Effector memory CD4-positive, alpha-beta T cell (primary cell): ENCODE measurements around the gene SNRNP200.
A peak's percentile ranks its signal among the peaks of the same experiment; 100 is the strongest.

Experiments used
- DNase-seq, 3 donors: peaks; one replicate each; pipeline ENCODE4 v3.0.0-alpha.2; 2020
- H3K27ac ChIP-seq: 2 replicates; pipeline ENCODE4 v1.7.0; 2013; ENCODE audit warnings: mild to moderate bottlenecking, low read length, moderate library complexity; ENCODE audit not compliant: insufficient read depth, poor library complexity, severe bottlenecking
- H3K27me3 ChIP-seq: replicated peaks from 2 replicates; pipeline ENCODE4 v1.7.0; 2013; ENCODE audit warnings: mild to moderate bottlenecking, low read length; ENCODE audit not compliant: insufficient read depth, control insufficient read depth, poor library complexity, severe bottlenecking
- H3K36me3 ChIP-seq: 2 replicates; pipeline ENCODE4 v1.7.0; 2013; ENCODE audit warnings: mild to moderate bottlenecking, low read length, moderate library complexity; ENCODE audit not compliant: control insufficient read depth, insufficient read depth
- H3K4me1 ChIP-seq: 2 replicates; pipeline ENCODE4 v1.7.0; 2013; ENCODE audit warnings: low read length, mild to moderate bottlenecking; ENCODE audit not compliant: control insufficient read depth, insufficient read depth, poor library complexity, severe bottlenecking
- H3K4me3 ChIP-seq: 2 replicates; pipeline ENCODE4 v1.7.0; 2013; ENCODE audit warnings: low read length, low read depth, mild to moderate bottlenecking; ENCODE audit not compliant: insufficient read depth, poor library complexity, severe bottlenecking
- H3K9me3 ChIP-seq: 2 replicates; pipeline ENCODE4 v1.7.0; 2013; ENCODE audit warnings: mild to moderate bottlenecking, low read length, moderate library complexity; ENCODE audit not compliant: control insufficient read depth

Gene SNRNP200

DNA sequence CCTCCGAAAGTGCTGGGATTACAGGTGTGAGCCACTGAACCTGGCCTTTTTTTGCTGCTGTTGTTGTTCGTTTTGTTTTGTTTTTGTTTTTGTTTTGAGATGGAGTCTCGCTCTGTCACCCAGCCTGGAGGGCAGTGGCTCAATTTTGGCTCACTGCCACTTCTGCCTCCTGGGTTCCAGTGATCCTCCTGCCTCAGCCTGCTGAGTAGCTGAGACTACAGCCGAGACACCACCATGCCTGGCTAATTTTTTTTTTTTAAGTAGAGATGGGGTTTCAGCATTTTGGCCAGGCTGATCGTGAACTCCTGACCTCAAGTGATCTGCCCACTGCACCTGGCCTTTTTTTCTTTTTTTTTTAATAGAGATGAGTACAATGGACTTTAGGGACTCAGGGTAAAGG lies 61.5 kb downstream of the SNRNP200 start:
- Histone ChIP-seq H3K4me3 (no peak overlapping the region), H3K4me1 (peaks cover 21% of the 10 kb centered on the region), H3K27me3 (no peaks in the 10 kb centered on the region), H3K36me3 (no peaks in the 10 kb centered on the region), H3K27ac (no peak overlapping the region), H3K9me3 (no peaks in the 10 kb centered on the region)
- DNase-seq, result no peak

DNA sequence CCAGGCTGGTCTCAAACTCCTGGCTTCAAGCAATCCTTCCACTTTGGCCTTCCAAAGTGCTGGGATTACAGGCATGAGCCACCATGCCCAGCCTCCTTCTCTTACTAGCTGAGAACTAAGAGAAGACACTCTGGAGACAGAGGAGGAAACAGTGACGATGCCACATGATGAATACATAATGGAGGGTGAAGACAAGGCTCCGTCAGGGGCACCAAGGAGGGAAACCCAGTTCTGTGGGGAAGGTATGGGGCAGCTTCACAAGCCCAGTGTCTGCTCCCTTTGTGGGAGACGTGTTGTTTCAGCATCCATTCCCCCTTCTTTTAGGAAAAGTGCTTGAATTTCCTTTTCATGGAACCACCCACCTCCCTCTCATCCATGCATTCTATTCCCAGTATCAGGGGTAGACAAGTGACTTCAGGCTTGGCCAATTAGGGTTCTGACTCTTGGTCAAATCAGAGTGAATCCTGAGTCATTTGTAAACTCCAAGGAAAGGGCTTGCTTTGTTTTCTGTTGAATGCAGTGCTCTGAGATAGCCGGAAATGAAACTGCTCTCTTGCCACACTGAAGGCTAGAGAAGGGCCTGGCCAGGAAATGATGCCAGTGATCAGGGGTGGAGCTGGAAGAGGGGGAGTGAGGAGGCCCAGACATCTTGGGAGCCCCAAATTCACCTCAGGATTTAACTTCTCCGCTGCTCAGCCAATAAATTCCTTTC lies 63.3 kb downstream of the SNRNP200 start:
- H3K36me3 ChIP-seq, result no peaks in the 10 kb centered on the region
- H3K4me3 ChIP-seq, result peak overlapping the region; percentile 3
- peak; percentile 22 to 46 (median 30) for DNase-seq
- no peaks in the 10 kb centered on the region for H3K27me3 ChIP-seq
- H3K4me1 ChIP-seq, result peaks cover 21% of the 10 kb centered on the region
- H3K9me3 ChIP-seq, result no peaks in the 10 kb centered on the region
- H3K27ac ChIP-seq, result peak overlapping the region; percentile 58

DNA sequence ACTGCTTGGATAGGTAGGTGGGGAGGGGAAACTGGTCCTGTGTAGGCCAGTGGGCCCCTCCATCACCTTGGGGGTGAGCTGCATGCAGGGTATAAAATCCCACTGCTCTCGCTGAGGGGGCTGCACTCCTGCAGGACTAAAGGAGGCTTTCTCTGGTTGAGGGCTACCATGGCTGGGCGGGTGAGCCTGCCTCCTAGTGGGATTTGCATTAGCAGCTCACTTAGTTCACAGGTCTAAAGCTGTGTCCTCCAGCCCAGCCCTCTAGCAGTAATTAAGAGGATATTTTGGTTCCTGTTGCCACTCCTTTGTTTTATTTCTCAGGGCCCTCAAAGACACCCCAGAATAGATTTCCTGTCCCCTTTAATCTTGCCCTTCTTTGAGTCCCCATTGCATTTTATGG lies 64.1 kb downstream of the SNRNP200 start:
- DNase-seq, result no peak
- Histone ChIP-seq H3K4me1 (peaks cover 21% of the 10 kb centered on the region), H3K27me3 (no peaks in the 10 kb centered on the region), H3K27ac (peak overlapping the region; percentile 31), H3K4me3 (no peak overlapping the region), H3K36me3 (no peaks in the 10 kb centered on the region), H3K9me3 (no peaks in the 10 kb centered on the region)

DNA sequence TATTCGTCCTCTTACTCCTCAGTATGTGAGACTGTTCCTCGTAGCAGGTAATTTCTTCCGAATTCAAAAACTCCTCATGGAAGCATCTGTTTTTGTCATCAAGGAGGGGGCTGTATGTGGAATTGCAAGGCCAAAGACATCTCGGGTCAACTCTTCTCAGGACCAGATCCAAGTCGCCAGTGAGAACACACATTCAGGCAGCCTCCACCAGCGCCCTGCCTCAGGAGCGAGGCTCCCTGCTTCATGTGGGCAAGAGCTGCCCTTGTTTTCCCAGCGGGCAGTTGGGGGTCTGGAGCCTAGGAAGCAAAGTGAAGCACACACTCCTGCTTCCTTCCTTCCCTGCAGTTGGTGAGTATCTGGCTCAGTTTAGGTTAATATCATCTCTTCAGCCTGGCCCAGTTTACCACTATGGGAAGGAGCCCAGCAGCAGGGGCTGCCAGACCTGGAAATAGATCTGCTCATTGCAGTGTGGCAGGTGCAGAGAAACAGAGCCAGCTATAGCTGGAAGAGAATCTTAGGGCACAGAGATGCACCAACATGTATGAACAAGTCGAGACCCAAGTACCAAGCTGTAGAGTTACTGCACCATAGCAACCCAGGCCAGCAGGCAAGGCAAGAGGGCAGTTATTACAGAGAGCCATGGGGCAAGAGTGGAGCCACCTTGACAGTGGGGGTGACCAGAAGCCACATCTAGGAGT lies 64.9 kb downstream of the SNRNP200 start:
- no peak for DNase-seq
- Histone ChIP-seq H3K36me3 (no peaks in the 10 kb centered on the region), H3K27ac (no peak overlapping the region), H3K4me3 (no peak overlapping the region), H3K27me3 (no peaks in the 10 kb centered on the region), H3K9me3 (no peaks in the 10 kb centered on the region), H3K4me1 (peaks cover 21% of the 10 kb centered on the region)

DNA sequence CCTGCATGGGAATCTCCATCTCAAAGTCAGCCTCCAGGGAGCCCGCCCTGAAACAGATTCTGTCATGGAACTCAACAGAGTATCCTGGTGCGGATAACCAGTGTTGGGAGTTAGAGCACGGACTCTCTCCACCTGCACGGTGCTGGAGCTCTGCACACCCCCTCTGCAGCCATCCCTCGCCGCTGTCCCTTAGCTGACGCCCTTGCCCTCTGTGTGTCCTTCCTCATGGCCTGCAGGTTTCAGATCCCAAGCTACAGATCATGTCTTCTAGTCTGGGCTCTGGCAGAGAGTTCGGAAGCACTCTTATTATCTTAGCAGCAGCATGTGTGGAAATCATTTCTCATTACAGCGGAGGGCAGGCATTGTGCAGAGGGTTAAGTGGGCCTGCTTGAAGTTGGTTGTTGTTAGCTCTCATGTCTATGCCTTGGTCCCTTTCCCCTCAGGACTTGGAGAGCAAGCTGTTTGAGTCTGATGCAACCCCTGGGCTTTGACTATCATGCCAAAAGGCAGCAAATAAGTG lies 65.5 kb downstream of the SNRNP200 start:
- H3K4me3 ChIP-seq, result no peak overlapping the region
- no peak overlapping the region for H3K27ac ChIP-seq
- DNase-seq, result no peak
- no peaks in the 10 kb centered on the region for H3K9me3 ChIP-seq
- no peaks in the 10 kb centered on the region for H3K27me3 ChIP-seq
- no peaks in the 10 kb centered on the region for H3K36me3 ChIP-seq
- H3K4me1 ChIP-seq, result peaks cover 21% of the 10 kb centered on the region

DNA sequence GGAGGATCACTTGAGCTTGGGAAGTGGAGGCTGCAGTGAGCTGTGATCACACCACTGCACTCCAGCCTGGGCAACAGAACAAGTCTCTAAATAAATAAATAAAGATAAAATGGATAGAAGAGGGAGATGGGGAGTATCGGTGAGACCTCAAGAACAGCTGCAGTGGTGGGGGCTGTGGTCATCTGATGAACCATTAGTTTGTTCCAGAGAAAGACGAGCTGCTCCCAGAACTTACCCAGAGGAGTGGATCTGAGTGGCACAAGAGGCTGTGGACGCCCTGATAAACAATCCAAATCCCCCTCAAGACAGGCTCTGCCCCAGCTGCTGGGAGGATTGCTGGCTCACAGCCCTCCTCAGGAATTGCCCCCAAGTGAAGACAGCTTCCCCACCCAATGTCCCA lies 66.3 kb downstream of the SNRNP200 start:
- Histone ChIP-seq H3K27ac (no peak overlapping the region), H3K4me3 (no peak overlapping the region), H3K9me3 (no peaks in the 10 kb centered on the region), H3K4me1 (peaks cover 21% of the 10 kb centered on the region), H3K36me3 (no peaks in the 10 kb centered on the region), H3K27me3 (no peaks in the 10 kb centered on the region)
- no peak for DNase-seq

DNA sequence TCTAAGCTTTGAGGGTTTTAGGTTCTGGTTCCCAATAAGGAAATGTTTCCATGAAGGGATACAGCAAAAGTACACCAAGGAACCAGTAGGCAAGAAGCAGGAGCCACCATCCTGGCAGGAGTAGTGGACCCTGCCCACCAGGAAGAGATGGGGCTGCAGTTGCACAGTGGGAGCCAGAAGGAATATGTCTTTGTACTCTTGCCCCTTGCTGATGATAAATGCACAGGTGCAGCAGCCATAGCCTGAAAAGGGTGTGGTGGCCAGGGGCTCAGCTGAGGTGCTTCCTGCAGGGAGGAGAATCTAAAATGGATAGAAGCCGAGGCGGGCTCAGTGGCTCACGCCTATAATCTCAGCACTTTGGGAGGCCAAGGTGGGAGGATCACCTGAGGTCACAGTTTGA lies 67.1 kb downstream of the SNRNP200 start:
- Histone ChIP-seq H3K4me3 (no peak overlapping the region), H3K9me3 (no peaks in the 10 kb centered on the region), H3K27me3 (no peaks in the 10 kb centered on the region), H3K36me3 (no peaks in the 10 kb centered on the region), H3K27ac (no peak overlapping the region), H3K4me1 (peaks cover 21% of the 10 kb centered on the region)
- no peak for DNase-seq

DNA sequence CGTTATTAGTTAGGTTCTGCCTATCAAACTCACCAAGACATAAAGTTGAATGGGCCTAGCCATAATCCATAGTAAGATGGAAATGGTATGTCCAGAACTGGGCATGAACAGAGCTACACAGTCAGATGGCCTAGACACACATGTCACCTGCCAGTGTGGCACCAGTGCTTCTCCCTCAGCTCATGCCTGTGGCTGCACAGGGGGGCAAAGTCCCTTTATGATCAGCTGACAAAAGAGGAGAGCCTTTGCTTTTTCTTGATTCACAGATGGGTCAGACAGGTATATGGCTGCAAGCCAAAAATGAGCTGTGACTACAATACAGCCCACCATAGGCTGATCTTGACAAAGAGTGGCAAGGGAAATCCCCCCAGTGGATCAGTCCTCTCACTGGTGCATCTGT lies 68.5 kb downstream of the SNRNP200 start:
- Histone ChIP-seq H3K9me3 (no peaks in the 10 kb centered on the region), H3K36me3 (no peaks in the 10 kb centered on the region), H3K4me3 (no peak overlapping the region), H3K4me1 (peaks cover 9% of the 10 kb centered on the region), H3K27me3 (no peaks in the 10 kb centered on the region), H3K27ac (no peak overlapping the region)
- DNase-seq, result no peak

DNA sequence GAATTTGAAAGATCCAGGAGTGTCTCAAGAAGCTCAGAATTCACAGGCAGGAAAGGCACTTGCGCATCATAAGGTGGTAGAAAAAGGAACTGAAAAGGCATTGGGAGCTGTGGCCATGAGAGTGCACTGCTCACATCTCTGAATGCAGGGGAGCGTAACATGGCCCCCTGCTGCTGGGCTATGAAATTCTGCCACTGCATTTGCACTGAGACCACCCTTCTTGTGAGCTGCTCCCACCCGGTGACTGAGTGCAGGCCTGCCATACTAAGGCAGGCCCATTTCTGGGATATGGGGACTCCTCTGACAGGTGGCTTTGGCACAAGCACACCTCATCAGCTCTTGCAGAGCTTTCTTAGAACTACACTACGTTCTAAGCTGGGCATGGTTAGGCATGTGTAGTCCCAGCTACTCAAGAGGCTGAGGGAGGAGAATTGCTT lies 71.4 kb downstream of the SNRNP200 start:
- H3K4me3 ChIP-seq, result no peak overlapping the region
- DNase-seq, result no peak
- no peak overlapping the region for H3K27ac ChIP-seq

DNA sequence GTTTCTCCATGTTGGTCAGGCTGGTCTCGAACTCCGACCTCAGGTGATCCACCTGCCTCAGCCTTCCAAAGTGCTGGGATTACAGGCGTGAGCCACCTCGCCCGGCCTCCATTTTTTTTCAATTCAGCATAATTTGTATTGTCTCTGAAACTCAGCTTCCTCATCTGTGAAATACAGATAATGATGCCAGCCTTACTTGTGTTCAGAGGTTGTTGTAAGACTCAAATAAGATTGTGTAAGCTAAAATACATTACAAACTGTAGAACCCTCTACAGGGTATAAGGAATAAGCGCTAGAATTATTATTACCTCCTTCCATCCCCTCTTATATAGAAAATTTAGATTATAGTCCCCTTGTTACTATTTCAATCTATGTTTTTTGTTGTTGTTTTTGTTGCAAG lies 71.9 kb downstream of the SNRNP200 start:
- DNase-seq, result no peak
- H3K27ac ChIP-seq, result no peak overlapping the region
- no peaks in the 10 kb centered on the region for H3K4me1 ChIP-seq
- H3K9me3 ChIP-seq, result no peaks in the 10 kb centered on the region
- no peaks in the 10 kb centered on the region for H3K36me3 ChIP-seq
- H3K27me3 ChIP-seq, result no peaks in the 10 kb centered on the region
- no peak overlapping the region for H3K4me3 ChIP-seq

More for the DNA sequence above, 71.4 kb downstream of the SNRNP200 start:
- Histone ChIP-seq H3K9me3 (no peaks in the 10 kb centered on the region), H3K27me3 (no peaks in the 10 kb centered on the region), H3K36me3 (no peaks in the 10 kb centered on the region), H3K4me1 (no peaks in the 10 kb centered on the region)
